Muscle layer of colon (tissue), 2 donors: ENCODE results near the gene ARL8B.

ENCODE experiments used
- H3K27ac ChIP-seq: one replicate; pipeline ENCODE4 v1.7.0; 2013; ENCODE audit warnings: low read depth, mild to moderate bottlenecking, low read length, moderate library complexity
- H3K27me3 ChIP-seq, 2 donors: one replicate each; pipeline ENCODE4 v1.7.0; 2013; ENCODE audit warnings: low read length in 2 of 2, mild to moderate bottlenecking in 2 of 2; ENCODE audit not compliant: insufficient read depth in 2 of 2, control insufficient read depth in 1 of 2
- H3K36me3 ChIP-seq: one replicate; pipeline ENCODE4 v1.7.0; 2013; ENCODE audit warnings: mild to moderate bottlenecking, low read length; ENCODE audit not compliant: insufficient read depth
- H3K4me1 ChIP-seq: one replicate; pipeline ENCODE4 v1.7.0; 2013; ENCODE audit warnings: mild to moderate bottlenecking, low read length; ENCODE audit not compliant: insufficient read depth
- H3K4me3 ChIP-seq, 2 donors: one replicate each; pipeline ENCODE4 v1.7.0; 2013; ENCODE audit warnings: low read length in 2 of 2, low read depth in 1 of 2, mild to moderate bottlenecking in 1 of 2, moderate library complexity in 1 of 2
- H3K9ac ChIP-seq: one replicate; pipeline ENCODE4 v1.7.0; 2013; ENCODE audit warnings: low read length
- H3K9me3 ChIP-seq: one replicate; pipeline ENCODE4 v1.7.0; 2013; ENCODE audit warnings: mild to moderate bottlenecking, low read length
- donor health status: abdominal sarcoma.
- donor health status: Adenocarcinoma of cecum.

ARL8B gene

DNA sequence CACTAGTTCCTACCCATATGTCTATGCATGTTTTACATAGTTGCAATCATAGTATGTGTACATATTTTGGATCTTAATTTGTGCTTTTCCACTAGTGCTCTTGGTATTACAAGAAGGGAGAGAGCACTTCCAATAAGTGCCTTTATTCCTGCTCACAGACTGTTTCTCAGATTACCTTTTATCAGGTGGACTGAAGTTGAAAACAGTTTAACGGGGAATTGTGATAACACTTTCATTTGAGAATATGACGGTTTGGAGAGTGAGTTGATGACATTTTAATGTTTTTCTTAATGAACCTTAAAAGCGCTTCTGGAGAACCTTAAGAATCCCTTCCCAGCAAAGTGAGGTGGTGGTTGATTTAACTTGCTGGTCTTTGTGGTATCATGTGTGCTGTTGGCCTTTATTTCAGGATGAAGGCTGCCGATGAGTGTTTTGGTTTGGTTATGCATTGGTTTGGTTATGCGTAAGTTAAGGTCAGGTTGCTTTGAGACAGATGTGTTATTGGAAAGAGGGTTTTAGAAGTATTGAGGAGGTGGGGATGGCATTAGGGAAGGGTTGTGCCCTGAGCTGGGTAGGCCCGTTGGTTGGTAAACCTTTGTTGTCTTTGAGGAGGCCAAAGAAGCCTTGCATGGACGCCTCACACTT lies 68.2 kb downstream of the ARL8B start:
- H3K27me3 ChIP-seq, result no peaks in the 10 kb centered on the region
- H3K27ac ChIP-seq, result no peak overlapping the region
- no peak overlapping the region for H3K9ac ChIP-seq
- no peak overlapping the region for H3K4me3 ChIP-seq
- no peaks in the 10 kb centered on the region for H3K9me3 ChIP-seq
- H3K36me3 ChIP-seq, result no peaks in the 10 kb centered on the region
- peaks cover 27% of the 10 kb centered on the region for H3K4me1 ChIP-seq

DNA sequence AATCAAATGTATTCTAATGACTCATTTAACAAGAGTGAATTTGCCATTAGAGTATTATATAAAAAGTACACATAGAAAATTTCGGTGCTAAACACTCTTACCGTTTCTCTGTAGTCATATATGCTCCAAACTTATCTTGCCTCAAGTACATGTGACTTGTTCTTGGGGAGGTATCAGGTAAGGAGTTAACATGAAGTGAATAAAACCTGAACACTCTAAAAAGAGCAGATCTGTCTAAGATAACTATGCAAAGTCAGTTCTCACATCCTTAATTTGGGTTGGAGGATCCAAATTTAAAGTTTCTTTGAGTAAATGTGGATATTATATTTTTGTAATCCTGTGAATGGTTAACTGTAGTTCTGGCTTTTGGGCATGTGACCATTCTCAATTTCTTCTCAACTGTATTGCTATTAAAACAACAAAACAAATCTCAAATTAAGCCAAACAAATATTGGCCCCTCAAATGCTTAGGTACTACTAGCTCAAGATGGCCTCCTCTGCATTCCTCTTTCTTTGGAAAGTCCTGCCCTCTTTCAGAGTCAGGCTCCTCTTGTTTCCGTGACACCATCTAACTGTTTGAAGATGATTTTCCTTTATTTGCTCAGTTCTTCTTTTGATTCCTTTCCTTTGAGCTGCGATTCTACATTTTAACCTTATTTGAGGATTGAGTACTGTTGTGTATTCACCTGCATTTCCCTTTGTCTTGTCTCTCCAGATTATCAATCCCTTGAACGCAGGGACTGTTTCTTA lies 69.6 kb downstream of the ARL8B start:
- Histone ChIP-seq H3K9ac (no peak overlapping the region), H3K4me1 (peaks cover 27% of the 10 kb centered on the region), H3K4me3 (no peak overlapping the region), H3K27me3 (no peaks in the 10 kb centered on the region), H3K27ac (no peak overlapping the region), H3K9me3 (no peaks in the 10 kb centered on the region), H3K36me3 (no peaks in the 10 kb centered on the region)

DNA sequence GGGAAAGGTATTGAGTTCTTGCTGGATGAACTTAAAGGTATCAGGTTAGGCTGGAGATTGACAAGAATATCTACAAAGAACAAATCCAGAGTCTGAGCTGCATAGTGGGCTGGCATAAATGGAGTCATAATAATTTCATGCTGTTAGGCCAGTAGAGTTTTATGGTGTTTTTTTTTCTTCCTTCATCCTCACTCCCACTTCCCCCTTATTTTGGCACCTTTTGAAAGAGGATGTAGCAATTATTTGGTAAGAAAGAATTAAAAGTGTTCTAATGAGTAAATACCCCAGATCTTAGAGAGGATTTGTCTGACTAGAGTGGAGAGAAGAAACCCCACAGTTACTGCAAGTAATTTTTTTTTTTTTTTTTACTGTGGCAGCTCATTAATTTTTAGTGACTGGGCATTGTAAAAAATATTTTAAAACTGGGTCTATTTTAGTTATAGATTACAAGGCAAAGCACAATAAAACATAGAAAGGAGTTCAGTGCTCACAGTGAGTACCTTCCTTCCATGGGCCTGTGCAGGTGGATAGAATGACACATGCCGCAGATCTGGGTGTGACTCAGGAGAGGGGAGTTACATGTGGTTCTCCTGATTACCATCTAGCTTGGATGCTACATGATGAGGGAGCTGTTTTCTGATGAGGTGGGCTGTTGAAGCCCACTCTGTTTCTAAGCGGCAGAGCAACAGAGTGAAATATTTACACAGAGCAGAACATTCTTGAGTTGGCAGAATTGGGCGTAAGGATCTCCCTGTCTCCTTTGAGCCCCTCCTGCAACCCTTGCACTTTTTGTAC lies 70.7 kb downstream of the ARL8B start:
- Histone ChIP-seq H3K27ac (no peak overlapping the region), H3K9me3 (no peaks in the 10 kb centered on the region), H3K4me1 (peaks cover 27% of the 10 kb centered on the region), H3K36me3 (peaks cover 6% of the 10 kb centered on the region), H3K4me3 (no peak overlapping the region), H3K9ac (no peak overlapping the region), H3K27me3 (no peaks in the 10 kb centered on the region)

DNA sequence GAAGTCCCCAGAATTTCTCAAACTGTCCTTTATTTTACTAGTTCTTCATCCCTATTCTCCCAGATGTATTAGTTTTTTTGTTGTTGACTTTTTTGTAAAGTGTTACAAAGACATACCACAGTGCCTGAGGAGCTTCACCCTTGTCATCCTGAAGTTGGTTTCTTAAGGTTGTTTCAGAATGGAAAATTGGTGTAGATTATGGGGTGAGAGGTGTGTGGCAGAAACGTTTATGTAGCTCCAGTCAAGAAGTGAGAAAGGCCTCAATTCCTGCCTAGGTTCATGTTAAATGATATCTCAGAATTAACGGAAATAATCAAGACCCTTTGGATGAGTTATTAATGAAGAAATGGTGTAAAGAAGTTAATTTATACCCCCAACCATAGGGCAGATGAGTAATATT lies 72.2 kb downstream of the ARL8B start:
- no peaks in the 10 kb centered on the region for H3K9me3 ChIP-seq
- H3K36me3 ChIP-seq, result peaks cover 6% of the 10 kb centered on the region
- H3K27me3 ChIP-seq, result no peaks in the 10 kb centered on the region
- H3K4me3 ChIP-seq, result no peak overlapping the region
- H3K27ac ChIP-seq, result no peak overlapping the region
- H3K4me1 ChIP-seq, result peaks cover 21% of the 10 kb centered on the region
- no peak overlapping the region for H3K9ac ChIP-seq

DNA sequence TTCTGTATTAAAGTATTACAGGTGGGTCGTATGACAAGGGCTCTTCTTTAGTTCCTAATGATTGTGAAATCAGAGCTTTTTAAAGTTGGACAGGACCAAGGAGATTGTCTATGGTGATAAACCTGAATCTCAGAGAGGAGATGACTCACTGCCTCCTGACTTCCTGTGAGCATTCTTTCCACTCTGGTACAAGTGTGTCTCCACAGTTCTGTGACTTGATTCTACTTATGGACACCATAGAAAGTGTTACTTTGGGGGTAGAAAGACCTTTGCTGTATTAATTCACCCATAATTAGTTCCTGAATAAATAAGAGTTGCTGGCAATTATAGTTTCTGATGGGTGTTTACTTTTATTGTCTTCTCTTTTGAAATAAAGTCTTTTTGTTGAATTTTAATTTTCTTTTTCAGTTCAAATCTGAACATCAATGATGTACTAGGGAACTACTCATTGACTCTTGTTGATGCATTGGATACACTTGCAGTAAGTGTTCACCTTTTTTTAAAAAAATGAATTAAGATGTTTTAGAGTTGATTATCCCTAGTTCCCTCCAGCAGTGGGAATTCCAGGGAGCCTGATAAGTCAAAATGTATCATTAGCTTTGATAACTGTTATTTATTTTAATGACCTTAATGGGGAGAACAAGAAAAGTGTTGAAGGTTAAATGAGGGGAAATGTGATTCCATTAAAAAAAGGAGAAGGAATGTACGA lies 72.9 kb downstream of the ARL8B start:
- H3K4me3 ChIP-seq, result no peak overlapping the region
- no peaks in the 10 kb centered on the region for H3K9me3 ChIP-seq
- H3K27ac ChIP-seq, result no peak overlapping the region
- no peak overlapping the region for H3K9ac ChIP-seq
- peaks cover 8% of the 10 kb centered on the region for H3K36me3 ChIP-seq
- peaks cover 19% of the 10 kb centered on the region for H3K4me1 ChIP-seq
- H3K27me3 ChIP-seq, result no peaks in the 10 kb centered on the region

DNA sequence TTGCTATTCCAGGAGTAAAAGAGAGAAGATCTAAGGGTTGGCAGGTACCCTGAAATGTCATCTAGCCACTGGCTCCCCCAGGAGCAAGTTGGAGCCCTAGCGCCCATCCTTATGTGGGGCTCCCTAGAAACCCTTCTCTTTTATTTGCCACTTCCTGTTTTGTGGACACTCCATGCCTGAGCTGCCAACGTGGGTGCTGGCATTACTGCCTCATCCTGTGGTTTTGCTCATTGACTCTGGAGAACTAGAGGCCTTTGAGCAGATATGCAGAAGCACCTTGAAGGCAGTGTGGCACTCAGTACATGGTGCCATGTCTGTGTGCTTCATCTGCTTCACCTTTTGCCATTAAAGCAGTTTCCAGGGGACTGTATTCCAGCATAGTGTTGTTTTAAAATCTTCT lies 73.5 kb downstream of the ARL8B start:
- Histone ChIP-seq H3K27ac (no peak overlapping the region), H3K9me3 (no peaks in the 10 kb centered on the region), H3K9ac (no peak overlapping the region), H3K27me3 (no peaks in the 10 kb centered on the region), H3K4me1 (peaks cover 13% of the 10 kb centered on the region), H3K36me3 (peaks cover 14% of the 10 kb centered on the region), H3K4me3 (no peak overlapping the region)

DNA sequence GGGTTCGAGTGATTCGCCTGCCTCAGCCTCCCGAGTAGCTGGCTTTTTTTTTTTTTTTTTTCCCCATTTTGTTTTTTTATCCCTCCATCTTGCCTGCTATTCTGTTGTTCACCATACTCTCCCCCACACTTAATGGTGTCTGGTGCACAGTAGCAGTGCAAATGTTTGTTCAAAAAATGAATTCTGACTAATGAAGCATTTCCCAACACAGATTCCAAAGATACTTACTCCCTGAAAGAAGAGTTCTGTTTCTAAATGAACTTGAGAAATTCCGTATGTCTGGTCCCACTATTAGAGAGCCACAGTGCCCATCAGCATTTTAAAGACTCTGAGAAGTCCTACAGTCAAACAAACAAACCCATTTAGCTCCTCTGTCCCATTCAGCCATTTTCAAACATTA lies 74.9 kb downstream of the ARL8B start:
- H3K36me3 ChIP-seq, result peaks cover 20% of the 10 kb centered on the region
- H3K9me3 ChIP-seq, result no peaks in the 10 kb centered on the region
- H3K9ac ChIP-seq, result no peak overlapping the region

DNA sequence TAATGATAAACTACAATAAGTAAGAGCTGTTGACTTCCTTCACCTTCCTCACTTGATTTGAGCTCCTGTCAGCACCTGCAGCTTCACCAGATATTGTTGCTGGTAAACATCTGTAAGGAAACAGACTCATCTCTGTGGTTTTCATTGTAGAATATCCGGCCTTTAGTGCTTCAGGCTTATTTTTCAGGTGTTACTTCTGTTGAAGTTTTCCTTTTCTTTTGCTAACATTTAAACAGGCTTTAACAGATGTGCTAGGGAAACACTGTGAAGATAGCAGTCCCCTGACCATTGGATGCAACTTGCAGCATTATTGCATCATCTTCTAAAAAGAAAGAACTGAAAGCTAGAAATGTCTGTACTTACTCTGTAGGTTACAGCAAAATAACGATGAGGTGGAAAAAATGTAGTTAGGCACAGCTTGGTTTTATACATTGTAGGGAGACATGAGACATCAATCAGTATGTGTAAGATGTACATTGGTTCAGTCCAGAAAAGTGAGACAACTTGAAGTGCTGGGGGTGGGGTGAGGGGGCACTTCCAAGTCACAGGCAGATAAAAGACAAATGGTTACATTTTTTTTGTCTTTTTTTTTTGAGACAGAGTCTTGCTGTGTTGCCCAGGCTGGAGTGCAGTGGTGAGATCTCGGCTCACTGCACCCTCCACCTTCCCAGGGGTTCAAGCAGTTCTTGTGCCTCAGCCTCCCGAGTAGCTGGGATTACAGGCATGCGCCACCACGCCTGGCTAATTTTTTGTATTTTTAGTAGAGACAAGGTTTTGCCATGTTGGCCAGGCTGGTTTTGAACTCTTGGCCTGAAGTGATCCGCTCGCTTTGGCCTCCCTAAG lies 75.6 kb downstream of the ARL8B start:
- Histone ChIP-seq H3K9ac (no peak overlapping the region), H3K36me3 (peaks cover 26% of the 10 kb centered on the region), H3K27ac (no peak overlapping the region), H3K4me3 (no peak overlapping the region), H3K9me3 (no peaks in the 10 kb centered on the region), H3K27me3 (no peaks in the 10 kb centered on the region), H3K4me1 (peaks cover 5% of the 10 kb centered on the region)

More for the DNA sequence above, 74.9 kb downstream of the ARL8B start:
- Histone ChIP-seq H3K27ac (no peak overlapping the region), H3K4me3 (no peak overlapping the region), H3K27me3 (no peaks in the 10 kb centered on the region), H3K4me1 (peaks cover 12% of the 10 kb centered on the region)

DNA sequence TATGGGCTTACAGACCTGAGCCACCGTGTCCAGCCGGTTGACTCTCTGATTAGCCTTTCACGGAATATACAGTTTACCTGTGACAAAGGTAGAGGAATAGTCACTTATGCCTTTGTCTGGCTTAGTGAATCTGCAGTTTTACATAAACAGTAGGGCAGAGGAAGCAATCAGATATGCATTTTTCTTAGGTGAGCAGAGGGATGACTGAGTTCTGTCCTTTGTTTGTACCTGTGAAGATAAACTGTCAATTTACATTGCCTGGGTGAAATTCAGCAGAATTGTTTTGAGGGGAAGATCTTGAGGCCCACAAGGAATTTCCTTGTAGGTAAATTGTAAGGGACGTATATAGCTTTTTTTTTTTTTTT lies 76.2 kb downstream of the ARL8B start:
- H3K9ac ChIP-seq, result no peak overlapping the region
- no peak overlapping the region for H3K27ac ChIP-seq
- peaks cover 32% of the 10 kb centered on the region for H3K36me3 ChIP-seq
- no peaks in the 10 kb centered on the region for H3K9me3 ChIP-seq
- H3K4me3 ChIP-seq, result no peak overlapping the region
- H3K4me1 ChIP-seq, result peaks cover 5% of the 10 kb centered on the region
- H3K27me3 ChIP-seq, result no peaks in the 10 kb centered on the region

DNA sequence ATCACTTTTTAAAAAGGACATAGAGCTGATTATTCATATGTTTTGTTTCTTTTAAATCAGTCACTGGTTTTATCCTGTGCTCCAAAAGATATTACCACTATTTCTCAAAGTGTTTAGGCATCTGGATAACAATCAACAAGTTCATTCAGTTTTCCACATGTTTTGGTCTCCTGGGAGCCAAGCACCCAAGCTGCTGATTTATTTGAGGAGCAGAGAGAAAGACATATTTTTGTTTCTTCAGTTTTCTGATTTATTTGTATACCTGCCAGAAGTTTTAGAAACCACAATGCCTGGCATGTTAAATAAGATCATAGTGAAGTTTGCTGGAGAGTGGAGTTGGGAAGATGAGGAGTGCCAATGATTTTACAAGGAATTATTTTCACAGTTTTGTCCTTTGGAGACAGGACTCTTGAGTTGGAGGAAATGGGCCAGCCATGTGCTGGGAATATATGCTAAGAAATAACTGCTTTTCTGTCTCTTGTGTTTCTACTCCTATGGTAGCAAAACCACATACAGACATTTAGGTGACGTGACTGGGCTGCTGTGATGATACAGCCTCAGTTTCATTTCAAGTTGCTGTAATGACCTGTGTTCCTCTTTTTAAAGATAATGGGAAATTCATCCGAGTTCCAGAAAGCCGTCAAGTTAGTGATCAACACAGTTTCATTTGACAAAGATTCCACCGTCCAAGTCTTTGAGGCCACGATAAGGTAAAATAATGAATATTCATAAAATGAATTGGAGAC lies 77.1 kb downstream of the ARL8B start:
- Histone ChIP-seq H3K9ac (no peak overlapping the region), H3K27ac (no peak overlapping the region), H3K4me3 (no peak overlapping the region), H3K4me1 (peaks cover 5% of the 10 kb centered on the region), H3K9me3 (no peaks in the 10 kb centered on the region), H3K27me3 (no peaks in the 10 kb centered on the region), H3K36me3 (peaks cover 37% of the 10 kb centered on the region)
